RWPE1 (cell line): ENCODE results near the gene DLG3.

ENCODE experiments used
- CTCF ChIA-PET: fragments of 350-600 bp; sonication (Branson Sonifier 250); formaldehyde crosslinking; extraction: SDS; loops from one replicate; lab custom pipeline; 2021; lab: Yijun Ruan, JAX
- POLR2A ChIA-PET: fragments of 400-600 bp; formaldehyde crosslinking; extraction: SDS; loops from one replicate; lab custom pipeline; 2020; ENCODE audit warnings: antibody characterized with exemption; ENCODE audit not compliant: low non-redundant PET; lab: Yijun Ruan, JAX
- DNase-seq: peaks from one replicate; pipeline ENCODE4 v3.0.0; 2012; ENCODE audit warnings: low spot score
- H3K27ac ChIP-seq: fragments of 450-650 bp; 2 replicates; pipeline ENCODE4 v1.5.1; 2017
- CTCF ChIP-seq: fragments of 450-650 bp; conservative IDR thresholded peaks from 2 replicates; pipeline ENCODE4 v1.5.1; 2017; ENCODE audit warnings: low read depth, mild to moderate bottlenecking

DLG3 gene

GRCh38 chrX:70446380-70447350 is 2.0 kb downstream of the DLG3 start:
- TF ChIP-seq CTCF = no peak
- ChIA-PET CTCF (interaction anchor here (0.6 kb wide), 1 partner anchor 218 kb away, joined by 3 read pairs; no protein-coding TSS in a partner anchor), POLR2A (no interaction called here)
- no peak for DNase-seq
- H3K27ac ChIP-seq = no peak overlapping the region

- CTCF ChIA-PET = no interaction called here
- POLR2A ChIA-PET = no interaction called here
- DNase-seq = no peak
- no peak for TF ChIP-seq CTCF
- H3K27ac ChIP-seq = no peak overlapping the region
Observed at GRCh38 chrX:70449457-70449966, 4.9 kb downstream of the DLG3 start.

GRCh38 chrX:70452143-70452733 is 7.6 kb downstream of the DLG3 start:
- peak; percentile 72 for TF ChIP-seq CTCF

GRCh38 chrX:70453024-70453618 is 8.5 kb downstream of the DLG3 start:
- ChIA-PET CTCF (interaction anchor here (0.5 to 1.0 kb wide), 3 partner anchors 19 to 184 kb away, joined by 3 to 5 read pairs (median 3); no protein-coding TSS in a partner anchor), POLR2A (no interaction called here)
- no peak for DNase-seq
- TF ChIP-seq CTCF = no peak
- no peak overlapping the region for H3K27ac ChIP-seq

More at GRCh38 chrX:70452143-70452733, 7.6 kb downstream of the DLG3 start:
- no peak for DNase-seq
- ChIA-PET CTCF (interaction anchor here (0.6 to 1.0 kb wide), 3 partner anchors 18 to 159 kb away, joined by 3 to 5 read pairs (median 3); no protein-coding TSS in a partner anchor), POLR2A (no interaction called here)
- H3K27ac ChIP-seq = peak overlapping the region; percentile 46; the same call in 1 of the 2 replicates

GRCh38 chrX:70454441-70455365 is 10.1 kb downstream of the DLG3 start:
- peak; percentile 89 for DNase-seq
- ChIA-PET CTCF (no interaction called here), POLR2A (no interaction called here)
- TF ChIP-seq CTCF = peak; percentile 51
- H3K27ac ChIP-seq = peak overlapping the region; percentile 68
